Hepatocyte (in vitro differentiated cells): Measurements from ENCODE around the gene DDR1.

Source experiments
- EZH2 ChIP-seq: fragments of 200-600 bp; sonication (generic); IDR thresholded peaks from 2 replicates; pipeline ENCODE4 v1.6.1; 2016; ENCODE audit warnings: antibody characterized with exemption, mild to moderate bottlenecking, borderline replicate concordance
- TF ChIP-seq, protein P1 (sequence below): fragments of 200-600 bp; sonication (generic); IDR thresholded peaks from 2 replicates; pipeline ENCODE4 v1.5.1; 2016; ENCODE audit warnings: antibody characterized with exemption, mild to moderate bottlenecking; ENCODE audit not compliant: poor library complexity

DNA sequence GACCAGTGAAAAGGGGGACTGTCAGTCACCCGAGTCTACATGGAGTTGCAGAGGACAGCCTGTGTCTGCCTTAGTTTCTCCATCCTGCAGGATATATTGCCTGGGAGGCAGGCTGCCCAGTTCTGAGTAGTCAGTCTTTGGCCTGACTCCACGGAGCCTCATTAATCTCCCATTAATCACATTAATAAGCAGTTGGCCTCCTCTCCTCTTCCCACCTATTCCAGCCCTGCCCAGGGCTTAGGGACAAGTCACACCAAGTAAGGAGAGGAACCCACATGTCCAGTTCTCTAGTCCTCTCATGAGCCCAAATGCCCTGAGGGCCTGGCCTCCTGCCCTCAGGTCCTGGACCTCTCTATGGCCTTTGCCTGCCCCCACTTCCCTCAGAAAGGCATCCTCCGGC lies 55.2 kb downstream of the DDR1 start:
- TF ChIP-seq, protein P1, sequence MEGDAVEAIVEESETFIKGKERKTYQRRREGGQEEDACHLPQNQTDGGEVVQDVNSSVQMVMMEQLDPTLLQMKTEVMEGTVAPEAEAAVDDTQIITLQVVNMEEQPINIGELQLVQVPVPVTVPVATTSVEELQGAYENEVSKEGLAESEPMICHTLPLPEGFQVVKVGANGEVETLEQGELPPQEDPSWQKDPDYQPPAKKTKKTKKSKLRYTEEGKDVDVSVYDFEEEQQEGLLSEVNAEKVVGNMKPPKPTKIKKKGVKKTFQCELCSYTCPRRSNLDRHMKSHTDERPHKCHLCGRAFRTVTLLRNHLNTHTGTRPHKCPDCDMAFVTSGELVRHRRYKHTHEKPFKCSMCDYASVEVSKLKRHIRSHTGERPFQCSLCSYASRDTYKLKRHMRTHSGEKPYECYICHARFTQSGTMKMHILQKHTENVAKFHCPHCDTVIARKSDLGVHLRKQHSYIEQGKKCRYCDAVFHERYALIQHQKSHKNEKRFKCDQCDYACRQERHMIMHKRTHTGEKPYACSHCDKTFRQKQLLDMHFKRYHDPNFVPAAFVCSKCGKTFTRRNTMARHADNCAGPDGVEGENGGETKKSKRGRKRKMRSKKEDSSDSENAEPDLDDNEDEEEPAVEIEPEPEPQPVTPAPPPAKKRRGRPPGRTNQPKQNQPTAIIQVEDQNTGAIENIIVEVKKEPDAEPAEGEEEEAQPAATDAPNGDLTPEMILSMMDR: no peak
- TF ChIP-seq EZH2: no peak
